ENCODE measurements around the gene ERP27. TPM values are rescaled to one million over a fixed set of nuclear protein-coding genes. Genes with fewer than 3 reads are reported as not detected.
A peak's percentile ranks its signal among the peaks of the same experiment; 100 is the strongest.

The ERP27 gene
- total RNA-seq, 1 donor from 2014 or later: 1.0 TPM

DNA sequence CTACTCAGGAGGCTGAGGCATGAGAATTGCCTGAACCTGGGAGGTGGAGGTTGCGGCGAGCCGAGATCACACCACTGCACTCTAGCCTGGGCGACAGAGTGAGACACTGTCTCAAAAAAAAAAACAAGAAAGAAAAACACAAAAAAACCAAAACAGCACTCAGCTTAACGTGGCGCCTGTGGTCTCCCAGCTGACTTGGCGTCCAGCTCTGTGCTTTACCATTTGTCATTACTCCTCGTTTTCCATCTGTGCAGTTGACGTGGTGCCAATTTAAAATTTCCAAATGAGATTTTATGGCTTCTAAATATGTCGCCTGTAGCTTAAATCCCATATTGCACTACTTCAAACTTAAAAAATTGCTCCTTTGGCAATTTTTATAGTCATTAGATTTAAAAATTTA, 54.7 kb downstream of the ERP27 start:
- DNase-seq (ENCODE audit: low spot score) (no peak), ATAC-seq (no peak)
- intact Hi-C loops (cut with DNase I): no loop called here

DNA sequence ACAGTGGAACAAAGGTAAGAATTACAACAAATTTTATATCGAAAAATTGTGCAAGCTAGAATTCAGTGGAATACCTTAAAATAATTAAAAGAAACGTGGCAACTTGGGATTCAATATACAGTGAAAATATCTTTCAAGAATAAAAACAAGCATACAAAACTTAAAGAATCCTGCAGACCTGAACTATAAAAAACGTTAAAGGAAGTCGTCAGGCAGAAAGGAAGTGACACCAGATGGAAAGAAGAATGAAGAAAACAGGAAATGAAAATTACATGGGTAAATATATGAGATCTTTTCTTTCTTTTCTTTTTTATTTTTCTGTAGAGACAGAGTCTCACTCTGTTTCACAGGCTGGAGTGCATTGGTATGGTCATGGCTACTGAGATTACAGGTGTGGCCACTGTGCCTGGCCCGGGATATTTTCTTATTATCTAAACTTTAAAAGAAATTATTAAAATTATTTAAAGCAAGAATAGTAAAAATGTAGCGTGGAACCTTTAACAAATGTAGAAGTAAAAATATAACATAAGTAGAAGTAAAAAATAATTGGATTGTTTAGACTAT, 57.4 kb downstream of the ERP27 start:
- intact Hi-C loops (cut with DNase I): no loop called here
- DNase-seq (ENCODE audit: low spot score) (no peak), ATAC-seq (no peak)

DNA sequence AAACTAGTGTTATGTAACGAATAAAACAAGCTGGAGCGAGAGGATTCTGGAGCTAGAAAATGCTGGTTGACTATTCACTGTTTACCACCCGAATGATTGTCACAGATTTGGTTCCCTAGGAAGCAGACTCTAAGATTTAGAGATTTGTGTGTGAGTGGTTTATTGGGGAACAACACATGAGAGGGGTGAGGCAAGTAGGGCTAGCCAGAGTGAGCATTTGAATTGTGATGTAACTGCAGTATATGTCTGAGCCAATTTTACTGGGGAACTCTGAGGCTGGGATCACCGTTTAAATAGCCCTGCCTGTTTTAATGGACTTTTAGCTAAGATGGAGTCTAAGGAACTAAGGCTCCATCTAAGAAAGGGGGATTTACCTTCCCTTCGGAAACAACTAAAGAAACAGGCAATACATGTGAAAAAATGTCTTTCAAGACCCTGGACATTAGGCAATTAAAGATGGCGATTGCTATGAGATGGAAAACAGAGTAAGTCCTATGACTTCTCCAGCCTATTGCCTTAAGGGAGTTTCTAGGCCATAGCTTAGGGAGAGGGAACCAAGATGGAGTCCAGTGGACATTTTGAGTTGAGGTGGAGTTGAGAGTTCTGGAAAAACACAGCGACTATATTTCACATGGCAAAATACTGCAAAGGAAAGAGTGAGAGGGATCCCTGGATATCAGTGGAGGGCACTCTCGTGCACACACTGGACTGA, 59.0 kb downstream of the ERP27 start:
- ATAC-seq (peak; percentile 71), DNase-seq (ENCODE audit: low spot score) (no peak)
- intact Hi-C loops (cut with DNase I): no loop called here

DNA sequence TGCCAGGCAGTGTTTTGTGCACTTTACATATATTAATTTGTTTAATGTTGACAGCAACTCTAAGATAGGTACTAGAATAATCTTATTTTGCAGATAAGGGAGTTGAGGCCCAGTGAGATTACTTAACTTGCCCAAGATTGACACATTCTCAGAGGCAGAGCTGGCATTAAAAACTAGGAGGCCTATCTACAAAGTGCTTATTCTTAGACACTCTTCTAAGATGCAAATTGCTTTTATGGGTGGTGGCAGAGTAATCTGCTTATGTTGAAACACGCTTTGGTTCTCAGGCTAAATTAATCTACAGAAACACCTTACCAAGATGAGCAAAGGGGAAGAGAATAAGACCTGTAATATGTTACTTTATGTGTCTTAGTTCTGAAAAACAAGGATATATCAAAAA, 59.8 kb downstream of the ERP27 start:
- intact Hi-C loops (cut with DNase I): no loop called here
- ATAC-seq (no peak), DNase-seq (ENCODE audit: low spot score) (no peak)

DNA sequence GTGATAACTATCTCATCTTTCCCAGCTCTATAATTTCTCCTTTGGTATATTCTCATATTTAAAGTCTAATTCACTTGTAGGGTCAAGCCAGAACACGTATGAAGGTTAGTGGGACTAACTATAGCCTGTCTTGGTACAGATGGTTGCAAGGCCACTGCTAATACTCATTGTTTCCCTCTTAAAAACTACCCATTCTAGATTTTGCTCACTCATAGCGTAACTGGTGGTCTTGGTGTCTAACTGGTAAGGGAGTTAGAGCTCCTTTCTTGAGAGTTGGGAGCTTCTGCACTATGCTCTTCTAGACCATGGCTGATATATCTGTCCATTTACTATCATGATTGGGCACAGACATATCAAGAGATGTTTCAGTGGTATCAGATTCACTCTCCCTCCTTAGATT, 61.5 kb downstream of the ERP27 start:
- intact Hi-C loops (cut with DNase I): no loop called here
- DNase-seq (ENCODE audit: low spot score): no peak
- no peak for ATAC-seq

DNA sequence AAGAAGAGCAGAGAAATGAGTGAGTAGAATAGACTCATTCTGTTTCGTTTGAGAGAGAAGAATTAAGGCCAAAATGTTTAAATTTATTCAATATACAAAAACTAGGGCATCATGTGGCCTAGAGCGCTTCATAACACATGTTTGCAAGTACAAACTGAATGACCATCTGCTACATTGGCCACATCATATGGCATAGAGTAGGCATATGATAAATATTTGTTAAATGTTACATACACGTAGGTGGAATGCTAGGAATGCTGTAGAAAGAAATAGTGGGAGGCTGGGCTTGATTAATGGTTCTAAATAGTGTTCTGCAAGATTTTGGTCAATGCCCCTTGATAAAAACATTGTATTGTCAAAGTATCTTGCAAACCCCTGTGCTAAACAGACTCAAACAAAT, 63.5 kb downstream of the ERP27 start:
- intact Hi-C loops (cut with DNase I): no loop called here
- ATAC-seq (no peak), DNase-seq (ENCODE audit: low spot score) (no peak)

DNA sequence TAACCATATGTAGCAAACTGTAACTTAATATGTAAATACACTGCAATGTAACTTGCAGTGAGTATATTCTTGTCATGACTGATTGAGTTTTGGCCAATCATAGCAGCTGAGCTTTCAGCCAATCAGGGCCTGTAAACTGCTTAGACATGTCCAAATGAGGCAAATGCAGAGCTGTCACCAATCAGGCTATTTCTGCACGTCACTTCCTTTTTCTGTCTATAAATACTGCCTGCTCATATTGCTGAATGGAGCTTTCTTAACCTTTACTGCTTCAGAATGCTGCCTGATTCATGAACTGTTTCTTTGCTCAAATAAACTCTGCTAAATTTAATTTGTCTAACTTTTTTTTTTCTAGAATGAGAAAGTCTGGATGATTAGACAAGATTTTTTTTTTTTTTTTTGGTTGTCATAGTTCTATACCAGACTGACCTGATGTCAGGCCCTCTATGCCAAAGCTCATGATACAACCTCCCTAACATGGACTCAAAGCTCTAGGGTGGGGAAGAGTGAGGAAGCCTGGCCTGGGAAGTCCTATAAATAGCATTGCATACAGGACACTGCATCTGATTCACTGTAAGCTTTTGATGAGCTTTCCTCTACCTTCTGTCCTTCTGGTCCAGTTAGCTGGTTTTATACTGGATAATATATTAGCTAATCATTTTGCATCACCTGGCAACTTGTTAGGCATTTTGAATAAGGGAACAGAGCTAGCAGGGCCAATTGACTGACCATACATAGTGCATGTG, 64.7 kb downstream of the ERP27 start:
- ATAC-seq (no peak), DNase-seq (ENCODE audit: low spot score) (no peak)
- intact Hi-C loops (cut with DNase I): no loop called here

DNA sequence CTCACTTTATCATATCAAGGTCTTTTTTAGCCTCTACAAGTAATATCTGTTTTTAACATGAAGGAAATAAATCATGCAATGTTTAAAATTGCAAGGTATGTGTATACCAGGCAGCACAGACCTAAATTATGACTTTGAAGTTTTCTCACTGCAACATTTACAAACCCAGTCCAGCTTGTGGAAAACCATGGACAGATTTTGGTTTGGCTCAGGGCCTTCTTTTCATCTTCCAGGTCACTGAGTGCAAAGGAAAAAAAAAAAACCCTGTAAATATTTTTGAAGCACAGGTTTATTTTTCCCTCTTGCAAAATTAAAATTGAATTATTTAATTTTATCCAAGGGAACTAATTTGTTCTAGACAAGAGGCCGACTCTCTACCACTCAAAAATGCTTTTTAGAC, 66.5 kb downstream of the ERP27 start:
- DNase-seq (ENCODE audit: low spot score): no peak
- ATAC-seq: peak; percentile 42
- intact Hi-C loops (cut with DNase I): no loop called here

DNA sequence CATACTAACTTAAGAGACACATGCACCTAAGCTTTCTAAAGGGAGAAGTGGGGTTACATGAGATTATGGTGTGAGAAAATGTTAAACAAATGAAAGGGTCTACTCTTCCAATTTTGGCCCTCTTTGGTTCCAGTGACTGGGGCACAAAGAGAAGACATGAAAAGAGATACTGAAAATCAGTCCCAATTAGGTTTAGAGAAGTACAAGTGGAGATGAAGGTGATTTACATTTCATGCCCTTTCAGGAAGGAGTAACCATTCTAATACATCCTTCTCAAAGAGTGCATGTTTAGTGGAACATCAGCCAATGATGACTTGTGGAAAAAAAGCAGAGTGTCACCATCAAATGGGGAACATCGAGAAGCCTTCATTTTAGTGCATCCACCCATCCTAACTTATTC, 67.1 kb downstream of the ERP27 start:
- intact Hi-C loops (cut with DNase I): no loop called here
- no peak for ATAC-seq

DNA sequence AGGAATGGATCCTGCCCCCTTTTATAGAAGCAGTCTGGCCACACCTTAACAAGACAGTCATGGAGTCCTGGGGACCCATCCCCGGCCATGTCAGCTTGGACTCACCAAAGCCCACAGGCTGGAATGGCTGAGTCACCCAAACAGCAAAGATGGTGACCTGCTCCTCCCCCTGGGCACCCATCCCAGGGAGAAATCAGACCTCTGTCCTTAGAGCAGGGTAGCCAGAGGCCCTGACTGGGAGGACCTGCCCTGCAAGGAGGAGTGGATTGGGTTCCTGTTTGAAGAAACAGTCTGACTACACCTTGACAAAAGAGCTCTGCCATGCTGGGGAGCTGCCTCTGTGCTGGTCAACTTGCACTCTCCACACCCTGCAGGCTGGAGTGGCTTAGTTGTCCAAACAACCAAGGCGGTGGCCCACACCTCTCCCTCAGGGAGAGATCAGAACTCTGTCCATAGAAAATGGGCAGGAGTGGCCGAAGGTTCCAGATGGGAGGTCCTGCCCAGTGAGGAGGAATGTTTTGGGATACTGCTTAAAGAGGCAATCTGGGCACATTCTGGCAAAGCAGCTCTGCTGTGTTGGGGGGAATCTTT, 69.3 kb downstream of the ERP27 start:
- DNase-seq (ENCODE audit: low spot score): no peak
- ATAC-seq: no peak
- intact Hi-C loops (cut with DNase I): no loop called here

More for the DNA sequence above, 67.1 kb downstream of the ERP27 start:
- DNase-seq (ENCODE audit: low spot score): no peak

Other genes with a start within 250 kb of the ERP27 start
- gene GUCY2C, start 241.9 kb downstream of the ERP27 start, total RNA-seq: not detected
- gene WBP11, start 135.1 kb downstream of the ERP27 start, total RNA-seq: 63.8 TPM
- 2.3 TPM for gene C12orf60, start 134.9 kb downstream of the ERP27 start, total RNA-seq
- 21.0 TPM for gene SMCO3, start 124.4 kb downstream of the ERP27 start, total RNA-seq
- gene ART4, start 95.0 kb downstream of the ERP27 start, total RNA-seq: 0.80 TPM
- gene MGP, start 52.7 kb downstream of the ERP27 start, total RNA-seq: 1,381 TPM
- 73.5 TPM for gene ARHGDIB, start 23.1 kb upstream of the ERP27 start, total RNA-seq
- gene PDE6H, start 34.5 kb upstream of the ERP27 start, total RNA-seq: not detected

Measured in sciatic nerve (tissue), 2 donors.